Measurements from ENCODE around the gene EXOG. TPM values are rescaled to one million over a fixed set of nuclear protein-coding genes. Genes with fewer than 3 reads are reported as not detected.

Gene EXOG
- total and polyA plus RNA-seq, 11 donors: 18.3 to 35.9 (median 25.0) TPM

GRCh38 chr3:38541806-38542205, 45.7 kb downstream of the EXOG start:
- WGBS, 4 donors: 19 to 46% (median 39%) methylated on average over 9 of the region's 9 CpGs
- peak overlapping the region; percentile 4 to 96 (median 80) for H3K27ac ChIP-seq
- H3K4me3 ChIP-seq: no peak overlapping the region
- intact Hi-C loops (cut with DNase I): loop anchor here in 5 of 10 donors (2.0 to 5.0 kb wide), 3 partner anchors 35 to 40 kb away; no protein-coding TSS in a partner anchor
- H3K27me3 ChIP-seq: no peaks in the 10 kb centered on the region
- H3K4me1 ChIP-seq: peaks cover 0 to 83% (median 38%) of the 10 kb centered on the region in 12 donors
- DNase-seq: peak in 4 of 5 donors; percentile 46 to 88 (median 72)
- peak; percentile 26 to 61 (median 52) for ATAC-seq
- no peaks in the 10 kb centered on the region for H3K36me3 ChIP-seq
- H3K9me3 ChIP-seq: no peaks in the 10 kb centered on the region
- TF ChIP-seq POLR2A (IDR thresholded peaks at IDR 0.05): no peak
- TF ChIP-seq CTCF (IDR thresholded peaks at IDR 0.05): no peak

DNA sequence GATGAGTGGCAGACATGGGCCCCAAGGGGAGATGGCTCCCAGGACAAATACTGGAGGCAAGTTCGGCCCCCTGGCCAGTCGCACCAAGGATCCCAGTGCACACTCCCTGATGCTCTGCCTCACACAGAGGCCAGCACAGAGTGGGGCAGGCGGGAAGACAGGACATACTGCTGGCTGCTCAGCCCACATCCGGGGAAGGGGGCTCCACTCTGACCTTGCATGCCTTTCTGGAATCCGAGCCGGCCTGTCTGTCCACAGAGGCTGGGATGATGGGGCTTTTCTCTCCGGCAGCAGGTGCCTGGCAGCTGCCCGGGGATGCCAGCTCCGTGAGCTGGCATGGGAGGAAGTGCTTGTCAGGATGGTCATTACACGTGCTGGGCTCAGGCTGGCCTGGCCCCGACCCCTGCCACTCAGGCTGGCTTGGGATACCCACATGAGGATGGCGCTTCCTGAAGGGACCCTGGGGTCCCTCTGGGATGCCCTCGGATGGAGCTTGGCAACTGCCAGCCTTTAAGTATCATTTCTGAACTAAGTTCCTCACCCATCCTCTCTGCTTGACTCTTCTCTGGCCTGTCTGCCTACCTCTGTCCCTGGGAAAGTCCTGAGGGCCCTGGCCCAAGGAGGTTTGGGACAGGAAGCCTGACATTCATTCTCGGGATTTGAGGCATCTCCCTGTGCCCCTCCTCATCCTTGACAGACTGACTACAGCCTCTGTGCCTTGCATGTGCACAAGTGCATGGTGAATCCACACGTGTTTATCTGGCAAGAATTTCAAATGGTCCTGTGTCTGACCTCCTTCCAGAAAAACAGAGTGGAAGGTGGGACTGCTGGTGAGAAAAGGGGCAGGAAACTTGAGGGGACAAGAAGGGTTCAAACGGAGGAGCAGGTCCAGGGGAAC, 46.5 kb downstream of the EXOG start:
- 49 to 51% (median 50%) methylated on average over 9 to 16 of the region's 16 CpGs for WGBS, 4 donors
- Histone ChIP-seq H3K27ac (peak overlapping the region; percentile 4 to 96 (median 80)), H3K9me3 (no peaks in the 10 kb centered on the region), H3K4me3 (no peak overlapping the region), H3K36me3 (no peaks in the 10 kb centered on the region), H3K4me1 (peaks cover 0 to 77% (median 37%) of the 10 kb centered on the region in 12 donors), H3K27me3 (no peaks in the 10 kb centered on the region)
- DNase-seq (peak in 2 of 5 donors; percentile 54 to 67), ATAC-seq (peak in 3 of 4 donors; percentile 1 to 27 (median 19))
- TF ChIP-seq CTCF (IDR thresholded peaks at IDR 0.05) (no peak), POLR2A (IDR thresholded peaks at IDR 0.05) (no peak)
- intact Hi-C loops (cut with DNase I): loop anchor here in 5 of 10 donors (1.0 to 5.0 kb wide), 4 partner anchors 9 to 40 kb away; no protein-coding TSS in a partner anchor

GRCh38 chr3:38543586-38543985, 47.4 kb downstream of the EXOG start:
- Histone ChIP-seq H3K36me3 (no peaks in the 10 kb centered on the region), H3K27me3 (no peaks in the 10 kb centered on the region), H3K4me1 (peaks cover 0 to 77% (median 38%) of the 10 kb centered on the region in 12 donors), H3K9me3 (no peaks in the 10 kb centered on the region), H3K4me3 (no peak overlapping the region), H3K27ac (peak overlapping the region; percentile 4 to 96 (median 81))
- intact Hi-C loops (cut with DNase I): loop anchor here in 5 of 10 donors (1.0 to 5.0 kb wide), 4 partner anchors 10 to 39 kb away; no protein-coding TSS in a partner anchor
- WGBS, 4 donors: 30 to 37% (median 32%) methylated on average over 4 to 7 of the region's 7 CpGs
- TF ChIP-seq CTCF (IDR thresholded peaks at IDR 0.05): no peak
- TF ChIP-seq POLR2A (IDR thresholded peaks at IDR 0.05): no peak
- DNase-seq: peak; percentile 84 to 94 (median 88)
- peak; percentile 77 to 89 (median 84) for ATAC-seq

DNA sequence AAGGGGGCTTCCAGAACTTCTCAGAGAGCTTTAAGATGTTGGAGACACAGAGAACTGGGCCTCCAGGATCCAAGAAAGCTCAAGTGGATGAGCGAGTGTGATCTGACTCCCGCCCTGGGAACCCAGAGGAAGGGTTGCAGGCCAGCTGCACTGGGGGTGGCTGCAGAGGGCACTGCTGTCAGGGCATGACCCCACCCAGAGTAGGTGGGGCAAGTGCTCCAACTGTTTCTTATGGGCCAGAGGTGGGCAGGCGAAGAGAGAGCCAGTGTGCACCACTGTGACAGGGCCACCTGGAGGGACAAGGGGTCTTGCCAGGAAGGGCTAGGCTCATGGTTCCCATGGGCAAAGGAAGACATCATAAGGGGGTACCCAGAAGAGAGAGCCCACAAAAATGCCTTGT, 48.8 kb downstream of the EXOG start:
- H3K4me1 ChIP-seq: peaks cover 0 to 71% (median 40%) of the 10 kb centered on the region in 12 donors
- intact Hi-C loops (cut with DNase I): loop anchor here in 4 of 10 donors (5.0 kb wide), 2 partner anchors 32 to 37 kb away; no protein-coding TSS in a partner anchor
- no peaks in the 10 kb centered on the region for H3K27me3 ChIP-seq
- H3K9me3 ChIP-seq: no peaks in the 10 kb centered on the region
- peaks cover 0 to 8% (median 0%) of the 10 kb centered on the region in 9 donors for H3K36me3 ChIP-seq
- H3K27ac ChIP-seq: peak overlapping the region in 9 of 12 donors; percentile 6 to 96 (median 88)
- no peak overlapping the region for H3K4me3 ChIP-seq
- WGBS, 4 donors: 83 to 98% (median 94%) methylated on average over 3 of the region's 3 CpGs
- no peak for TF ChIP-seq CTCF (IDR thresholded peaks at IDR 0.05)
- TF ChIP-seq POLR2A (IDR thresholded peaks at IDR 0.05): no peak
- DNase-seq: peak in 1 of 5 donors; percentile 31
- ATAC-seq: no peak
